WTC11 (cell line): ENCODE data around the gene SOX6.

ENCODE experiments used
- CTCF ChIP-seq: fragments of 200-600 bp; IDR thresholded peaks from 2 replicates; pipeline ENCODE4 v1.8.0; 2022; ENCODE audit warnings: antibody characterized with exemption
- FOXJ3 ChIP-seq: sonication (generic); formaldehyde crosslinking; IDR thresholded peaks from 2 replicates; pipeline ENCODE4 v1.9.0; 2021; ENCODE audit warnings: missing genetic modification reagents, mild to moderate bottlenecking, borderline replicate concordance
- ZNF232 ChIP-seq: sonication (generic); formaldehyde crosslinking; IDR thresholded peaks from 2 replicates; pipeline ENCODE4 v1.8.0; 2022; ENCODE audit warnings: mild to moderate bottlenecking, missing genetic modification reagents

DNA sequence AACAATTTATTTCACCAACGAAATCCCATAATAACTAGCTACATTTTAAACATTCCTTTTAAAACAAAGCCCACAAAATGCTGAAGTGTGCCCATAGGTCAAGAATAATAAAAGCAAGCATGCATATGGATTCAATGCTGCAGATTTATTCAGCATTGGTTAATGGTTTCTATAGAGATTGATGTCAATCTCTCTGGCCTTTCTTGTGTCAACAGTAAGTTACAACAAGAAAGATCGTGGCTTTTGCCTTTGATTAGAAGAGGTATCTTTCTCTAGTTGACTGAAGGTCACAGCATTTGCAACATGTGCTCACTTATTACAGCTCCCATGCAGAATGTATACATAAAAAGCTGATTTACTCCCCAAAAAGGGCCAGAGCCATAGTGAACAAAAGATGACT is 1.4 kb upstream of the SOX6 start:
- no peak for TF ChIP-seq CTCF
- no peak for TF ChIP-seq FOXJ3 (CRISPR knock-in tag)
- no peak for TF ChIP-seq ZNF232 (CRISPR knock-in tag)
